ENCODE data around the gene JMJD7. TPM values are rescaled to one million over a fixed set of nuclear protein-coding genes. Genes with fewer than 3 reads are reported as not detected.

The JMJD7 gene
- total and polyA plus RNA-seq, 9 of the 15 experiments (the other 6 are each of a cell fraction or from before 2014, with no cell fraction given), result 1.2 to 13.9 (median 6.1) TPM

DNA sequence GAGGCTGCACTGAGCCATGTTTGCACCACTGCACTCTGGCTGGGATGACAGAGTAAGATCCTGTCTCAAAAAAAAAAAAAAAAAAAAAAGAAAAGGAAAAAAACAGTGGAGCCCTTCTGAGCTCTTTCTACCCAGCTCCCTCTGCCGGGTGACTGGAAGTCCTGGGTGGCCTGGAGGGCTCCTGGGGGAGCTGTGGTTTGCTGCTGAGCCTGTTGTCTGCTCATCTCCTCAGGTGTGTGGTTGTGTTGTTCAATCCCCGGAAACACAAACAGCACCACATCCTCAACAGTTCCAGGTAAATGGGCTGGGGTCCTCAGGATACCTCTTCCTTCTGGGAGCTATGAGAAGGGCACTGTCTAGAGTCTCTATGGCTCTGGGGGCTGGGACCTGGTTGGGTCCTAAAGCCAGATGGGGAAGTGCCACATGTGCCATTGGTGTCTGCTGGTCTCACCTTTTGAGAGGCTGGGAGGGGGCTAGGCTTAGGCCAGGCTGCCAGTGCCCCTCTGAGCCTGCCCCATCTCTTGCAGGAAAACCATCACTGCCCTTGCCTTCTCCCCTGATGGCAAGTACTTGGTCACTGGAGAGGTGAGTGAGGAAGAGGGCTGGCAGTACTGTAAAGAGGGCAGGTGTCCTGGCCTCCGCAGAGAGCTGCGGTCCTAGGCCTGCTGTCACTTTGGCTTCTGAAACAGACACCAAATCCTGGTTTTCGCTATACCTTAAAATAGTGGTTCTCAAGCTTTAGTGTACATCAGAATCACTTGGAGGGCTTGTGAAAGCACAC, 17.1 kb upstream of the JMJD7 start:
- ChIA-PET CTCF (ENCODE audit: low intra/inter-chr PET ratio) (interaction anchor here (0.7 to 3.9 kb wide), 7 partner anchors 8 to 345 kb away, joined by 3 to 98 read pairs (median 6); partner anchors contain the start of gene MAPKBP1), POLR2A (interaction anchor here (0.7 to 2.7 kb wide), 4 partner anchors 37 to 345 kb away, joined by 3 to 15 read pairs (median 4); partner anchors contain the start of genes MAPKBP1 and MGA)
- Histone ChIP-seq H3K4me3 (no peak overlapping the region), H3K4me1 (replicated peaks in 1 of 2; ENCODE audit: control insufficient read depth in 2 of 2, insufficient read depth in 2 of 2, low read length in 2 of 2) (peaks cover 3 to 7% of the 10 kb centered on the region in 2 experiments; a peak in 3 of 5 replicates), H4K20me1 (replicated peaks; ENCODE audit: control insufficient read depth, insufficient read depth, low read length) (0 out of 2 replicates have a peak, but pooled peaks cover 4% of the 10 kb centered on the region), H3K9me1 (ENCODE audit: control insufficient read depth, insufficient read depth, low read length) (no peaks in the 10 kb centered on the region), H3K27ac (ENCODE audit: extremely low read depth, low read depth, low read length) (no peak overlapping the region), H3K27me3 (ENCODE audit: control insufficient read depth in 2 of 2, insufficient read depth in 2 of 2, low read length in 2 of 2) (no peaks in the 10 kb centered on the region), H3K79me2 (ENCODE audit: control insufficient read depth, insufficient read depth, low read length) (no peaks in the 10 kb centered on the region), H3K4me2 (ENCODE audit: insufficient read depth, low read length) (no peak overlapping the region), H2AFZ (ENCODE audit: low read depth, low read length) (peak overlapping the region; percentile 52; the same call in 1 of the 2 replicates), H3K36me3 (ENCODE audit: control insufficient read depth, insufficient read depth, low read length) (peaks cover 2% of the 10 kb centered on the region; the same call in 2 of the 3 replicates), H3K9me3 (replicated peaks; ENCODE audit: control insufficient read depth, insufficient read depth, low read depth, low read length) (no peaks in the 10 kb centered on the region), H3K9ac (ENCODE audit: insufficient read depth in 1 of 2, low read depth in 2 of 2, low read length in 2 of 2) (peak overlapping the region in 1 of 2 experiments; percentile 23; a peak in 1 of 4 replicates)
- FAIRE-seq (no peak), ATAC-seq (peak; percentile 51), DNase-seq (ENCODE audit: extremely low read depth in 1 of 4, low spot score in 3 of 4) (no peak)
- TF ChIP-seq ETV5 (CRISPR knock-in tag; IDR thresholded peaks at IDR 0.05; ENCODE audit: low read depth) (0 out of 2 replicates have a peak, but pooled peaks have one; percentile 29), ZNF75A (CRISPR knock-in tag; IDR thresholded peaks at IDR 0.05) (no peak)
- in situ Hi-C loops (cut with MboI) (loop anchor here (5.0 to 25.0 kb wide), 3 partner anchors 39 to 349 kb away; partner anchors contain the start of gene MAPKBP1), intact Hi-C loops (cut with micrococcal nuclease) (loop anchor here (1.0 to 5.0 kb wide), 6 partner anchors 39 to 344 kb away; no protein-coding TSS in a partner anchor)
- WGBS (ENCODE audit: insufficient coverage, low coverage, missing lambda C conversion rate), result 92% methylated on average over 4 of the region's 5 CpGs
- BruUV-seq (replicated peaks), result no TSS peak
